ENCODE data around the gene ARHGAP18. TPM values are rescaled to one million over a fixed set of nuclear protein-coding genes. Genes with fewer than 3 reads are reported as not detected.

The ARHGAP18 gene
- total RNA-seq, 1 donor from 2014 or later = 24.5 TPM

- no peak for TF ChIP-seq CTCF (conservative IDR thresholded peaks at IDR 0.05; ENCODE audit: low read depth, low read length)
- DNase-seq (ENCODE audit: low read depth) = no peak
- H3K4me3 ChIP-seq (ENCODE audit: low read depth, low read length) = no peak overlapping the region
Observed at GRCh38 chr6:129679758-129680157, 30.2 kb downstream of the ARHGAP18 start.

GRCh38 chr6:129679275-129679674 lies 30.7 kb downstream of the ARHGAP18 start:
- H3K4me3 ChIP-seq (ENCODE audit: low read depth, low read length) = no peak overlapping the region
- no peak for DNase-seq (ENCODE audit: low read depth)
- TF ChIP-seq CTCF (conservative IDR thresholded peaks at IDR 0.05; ENCODE audit: low read depth, low read length) = no peak

GRCh38 chr6:129678463-129678862 lies 31.5 kb downstream of the ARHGAP18 start:
- no peak for DNase-seq (ENCODE audit: low read depth)
- no peak for TF ChIP-seq CTCF (conservative IDR thresholded peaks at IDR 0.05; ENCODE audit: low read depth, low read length)
- no peak overlapping the region for H3K4me3 ChIP-seq (ENCODE audit: low read depth, low read length)

- no peak for TF ChIP-seq CTCF (conservative IDR thresholded peaks at IDR 0.05; ENCODE audit: low read depth, low read length)
- no peak overlapping the region for H3K4me3 ChIP-seq (ENCODE audit: low read depth, low read length)
- DNase-seq (ENCODE audit: low read depth) = no peak
Observed at GRCh38 chr6:129677620-129678325, 32.2 kb downstream of the ARHGAP18 start.

GRCh38 chr6:129675669-129676472 lies 34.1 kb downstream of the ARHGAP18 start:
- H3K4me3 ChIP-seq (ENCODE audit: low read depth, low read length) = no peak overlapping the region
- TF ChIP-seq CTCF (conservative IDR thresholded peaks at IDR 0.05; ENCODE audit: low read depth, low read length) = no peak
- no peak for DNase-seq (ENCODE audit: low read depth)

GRCh38 chr6:129673748-129674147 lies 36.2 kb downstream of the ARHGAP18 start:
- no peak overlapping the region for H3K4me3 ChIP-seq (ENCODE audit: low read depth, low read length)
- TF ChIP-seq CTCF (conservative IDR thresholded peaks at IDR 0.05; ENCODE audit: low read depth, low read length) = no peak
- no peak for DNase-seq (ENCODE audit: low read depth)

All from epithelial cell of proximal tubule (primary cell).